ENCODE measurements around the gene FBXL19. TPM values are rescaled to one million over a fixed set of nuclear protein-coding genes. Genes with fewer than 3 reads are reported as not detected.

The FBXL19 gene
- total and polyA plus RNA-seq, 9 of the 15 experiments (the other 6 are each of a cell fraction or from before 2014, with no cell fraction given): 0.13 to 48.0 (median 13.5) TPM; not detected in 1

GRCh38 chr16:30894540-30895368 lies 28.6 kb upstream of the FBXL19 start (continued):
- TF ChIP-seq, protein P1, sequence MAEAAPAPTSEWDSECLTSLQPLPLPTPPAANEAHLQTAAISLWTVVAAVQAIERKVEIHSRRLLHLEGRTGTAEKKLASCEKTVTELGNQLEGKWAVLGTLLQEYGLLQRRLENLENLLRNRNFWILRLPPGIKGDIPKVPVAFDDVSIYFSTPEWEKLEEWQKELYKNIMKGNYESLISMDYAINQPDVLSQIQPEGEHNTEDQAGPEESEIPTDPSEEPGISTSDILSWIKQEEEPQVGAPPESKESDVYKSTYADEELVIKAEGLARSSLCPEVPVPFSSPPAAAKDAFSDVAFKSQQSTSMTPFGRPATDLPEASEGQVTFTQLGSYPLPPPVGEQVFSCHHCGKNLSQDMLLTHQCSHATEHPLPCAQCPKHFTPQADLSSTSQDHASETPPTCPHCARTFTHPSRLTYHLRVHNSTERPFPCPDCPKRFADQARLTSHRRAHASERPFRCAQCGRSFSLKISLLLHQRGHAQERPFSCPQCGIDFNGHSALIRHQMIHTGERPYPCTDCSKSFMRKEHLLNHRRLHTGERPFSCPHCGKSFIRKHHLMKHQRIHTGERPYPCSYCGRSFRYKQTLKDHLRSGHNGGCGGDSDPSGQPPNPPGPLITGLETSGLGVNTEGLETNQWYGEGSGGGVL (CRISPR knock-in tag; IDR thresholded peaks at IDR 0.05): no peak
- TF ChIP-seq SAFB2 (IDR thresholded peaks at IDR 0.05; ENCODE audit: borderline replicate concordance, low read depth, low read length, severe bottlenecking): no peak
- no peak; the same call in 1 of the 2 replicates for TF ChIP-seq L3MBTL2 (IDR thresholded peaks at IDR 0.05)
- peak; percentile 28 for TF ChIP-seq EP400 (IDR thresholded peaks at IDR 0.05)
- TF ChIP-seq PKNOX1 (IDR thresholded peaks at IDR 0.05): peak; percentile 87
- TF ChIP-seq ZNF766 (CRISPR knock-in tag; conservative IDR thresholded peaks at IDR 0.05): no peak
- TF ChIP-seq ZBTB8A (IDR thresholded peaks at IDR 0.05; ENCODE audit: partially characterized antibody): no peak
- no peak for TF ChIP-seq CSDE1 (IDR thresholded peaks at IDR 0.05)
- TF ChIP-seq, protein P2, sequence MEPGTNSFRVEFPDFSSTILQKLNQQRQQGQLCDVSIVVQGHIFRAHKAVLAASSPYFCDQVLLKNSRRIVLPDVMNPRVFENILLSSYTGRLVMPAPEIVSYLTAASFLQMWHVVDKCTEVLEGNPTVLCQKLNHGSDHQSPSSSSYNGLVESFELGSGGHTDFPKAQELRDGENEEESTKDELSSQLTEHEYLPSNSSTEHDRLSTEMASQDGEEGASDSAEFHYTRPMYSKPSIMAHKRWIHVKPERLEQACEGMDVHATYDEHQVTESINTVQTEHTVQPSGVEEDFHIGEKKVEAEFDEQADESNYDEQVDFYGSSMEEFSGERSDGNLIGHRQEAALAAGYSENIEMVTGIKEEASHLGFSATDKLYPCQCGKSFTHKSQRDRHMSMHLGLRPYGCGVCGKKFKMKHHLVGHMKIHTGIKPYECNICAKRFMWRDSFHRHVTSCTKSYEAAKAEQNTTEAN (CRISPR knock-in tag; IDR thresholded peaks at IDR 0.05): no peak
- TF ChIP-seq, protein P3, sequence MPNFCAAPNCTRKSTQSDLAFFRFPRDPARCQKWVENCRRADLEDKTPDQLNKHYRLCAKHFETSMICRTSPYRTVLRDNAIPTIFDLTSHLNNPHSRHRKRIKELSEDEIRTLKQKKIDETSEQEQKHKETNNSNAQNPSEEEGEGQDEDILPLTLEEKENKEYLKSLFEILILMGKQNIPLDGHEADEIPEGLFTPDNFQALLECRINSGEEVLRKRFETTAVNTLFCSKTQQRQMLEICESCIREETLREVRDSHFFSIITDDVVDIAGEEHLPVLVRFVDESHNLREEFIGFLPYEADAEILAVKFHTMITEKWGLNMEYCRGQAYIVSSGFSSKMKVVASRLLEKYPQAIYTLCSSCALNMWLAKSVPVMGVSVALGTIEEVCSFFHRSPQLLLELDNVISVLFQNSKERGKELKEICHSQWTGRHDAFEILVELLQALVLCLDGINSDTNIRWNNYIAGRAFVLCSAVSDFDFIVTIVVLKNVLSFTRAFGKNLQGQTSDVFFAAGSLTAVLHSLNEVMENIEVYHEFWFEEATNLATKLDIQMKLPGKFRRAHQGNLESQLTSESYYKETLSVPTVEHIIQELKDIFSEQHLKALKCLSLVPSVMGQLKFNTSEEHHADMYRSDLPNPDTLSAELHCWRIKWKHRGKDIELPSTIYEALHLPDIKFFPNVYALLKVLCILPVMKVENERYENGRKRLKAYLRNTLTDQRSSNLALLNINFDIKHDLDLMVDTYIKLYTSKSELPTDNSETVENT (CRISPR knock-in tag; IDR thresholded peaks at IDR 0.05): no peak
- TF ChIP-seq MED1 (CRISPR knock-in tag; IDR thresholded peaks at IDR 0.05; ENCODE audit: borderline replicate concordance): no peak
- no peak for TF ChIP-seq ZFP1 (CRISPR knock-in tag; IDR thresholded peaks at IDR 0.05)
- TF ChIP-seq NCOR1 (IDR thresholded peaks at IDR 0.05): 0 out of 2 replicates have a peak, but pooled peaks have one; percentile 13
- TF ChIP-seq, protein P4, sequence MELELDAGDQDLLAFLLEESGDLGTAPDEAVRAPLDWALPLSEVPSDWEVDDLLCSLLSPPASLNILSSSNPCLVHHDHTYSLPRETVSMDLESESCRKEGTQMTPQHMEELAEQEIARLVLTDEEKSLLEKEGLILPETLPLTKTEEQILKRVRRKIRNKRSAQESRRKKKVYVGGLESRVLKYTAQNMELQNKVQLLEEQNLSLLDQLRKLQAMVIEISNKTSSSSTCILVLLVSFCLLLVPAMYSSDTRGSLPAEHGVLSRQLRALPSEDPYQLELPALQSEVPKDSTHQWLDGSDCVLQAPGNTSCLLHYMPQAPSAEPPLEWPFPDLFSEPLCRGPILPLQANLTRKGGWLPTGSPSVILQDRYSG (tag; conservative IDR thresholded peaks at IDR 0.05; ENCODE audit: low read depth): no peak; the same call in 1 of the 2 replicates
- no peak for TF ChIP-seq ZFP30 (CRISPR knock-in tag; IDR thresholded peaks at IDR 0.05; ENCODE audit: borderline replicate concordance)
- TF ChIP-seq RBBP5 (IDR thresholded peaks at IDR 0.05; ENCODE audit: borderline replicate concordance, insufficient read depth, low read length, poor library complexity, severe bottlenecking): no peak
- no peak for TF ChIP-seq MBD2 (IDR thresholded peaks at IDR 0.05; ENCODE audit: borderline replicate concordance, low read depth)
- TF ChIP-seq ETV5 (CRISPR knock-in tag; IDR thresholded peaks at IDR 0.05; ENCODE audit: low read depth): 0 out of 2 replicates have a peak, but pooled peaks have one; percentile 45

Measured in K562 (cell line).